Measurements from ENCODE around the gene PIK3C3. TPM values are rescaled to one million over a fixed set of nuclear protein-coding genes. Genes with fewer than 3 reads are reported as not detected.

Gene PIK3C3
- 74.6 TPM for total RNA-seq

GRCh38 chr18:41954827-41955613, at the start of gene PIK3C3:
Gene PIK3C3, plus strand, starts transcription at chr18:41955234. Its CDS starts 58 bp downstream, at chr18:41955292.
- FAIRE-seq (peak; percentile 98), DNase-seq (ENCODE audit: low spot score in 2 of 2) (peak; percentile 72 to 84)

DNA sequence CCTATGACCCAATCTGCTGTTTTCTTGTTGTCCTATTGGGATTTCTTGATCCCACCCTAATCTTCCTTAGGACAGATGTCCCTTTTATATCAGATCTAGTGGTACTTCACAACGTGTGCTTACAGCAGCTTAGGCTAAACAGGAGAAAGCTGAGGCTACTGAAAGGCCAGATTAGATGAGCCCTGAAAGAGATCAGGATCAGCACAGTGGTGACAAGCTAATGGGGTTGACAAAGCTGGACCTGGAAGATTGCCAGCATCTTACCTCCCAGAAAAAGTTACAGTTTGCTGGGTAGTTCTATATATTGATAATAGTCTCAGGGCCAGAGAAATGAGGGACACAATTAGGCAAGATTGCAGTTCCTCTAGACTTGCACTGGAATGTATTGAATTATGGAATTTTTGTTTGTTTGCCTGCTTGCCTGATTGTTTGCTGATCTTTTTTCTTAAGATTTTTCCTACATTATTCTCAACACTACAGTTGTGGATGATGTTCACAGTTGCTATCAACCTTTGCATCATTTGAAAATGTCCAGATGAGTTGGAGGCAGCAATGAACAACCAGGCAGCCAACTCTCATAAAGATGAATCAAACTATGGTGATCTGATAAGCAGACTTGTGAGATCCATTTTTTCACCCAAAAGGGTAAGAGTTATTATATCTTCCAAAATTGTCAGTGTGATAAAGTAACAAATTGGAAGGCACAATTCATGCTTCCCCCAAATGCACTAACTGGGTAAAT, 49.1 kb upstream of the PIK3C3 start:
- FAIRE-seq, result no peak
- DNase-seq (ENCODE audit: low spot score in 2 of 2), result no peak

DNA sequence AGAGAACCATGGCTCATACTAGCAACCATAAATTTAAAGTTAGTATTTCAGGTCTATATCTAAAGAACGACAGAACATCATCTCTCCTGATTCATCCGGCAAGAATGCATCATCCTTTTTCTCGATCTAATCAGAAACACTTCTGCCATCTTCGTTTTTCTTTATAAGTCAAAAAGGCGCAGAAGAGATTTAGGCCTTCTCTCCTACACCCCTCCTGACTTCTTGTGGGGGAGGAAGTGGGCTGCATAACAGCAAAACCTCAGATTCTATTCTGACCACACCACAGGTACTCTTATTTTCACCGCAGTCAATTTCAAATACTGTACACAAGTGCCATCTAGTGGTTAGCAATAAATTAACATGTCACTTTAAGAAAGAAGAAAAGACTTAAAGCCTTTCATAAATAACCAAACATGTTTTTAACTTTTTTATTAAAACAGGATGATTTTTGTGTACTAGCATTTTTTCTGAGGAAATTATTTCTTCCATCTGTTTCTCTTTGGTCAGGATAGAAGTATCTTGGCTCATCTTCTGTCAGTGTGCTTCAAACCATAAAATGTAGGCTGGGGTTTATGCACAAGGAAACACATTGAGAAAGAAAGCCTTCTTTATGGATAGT, 48.4 kb upstream of the PIK3C3 start:
- peak; percentile 88 for FAIRE-seq

GRCh38 chr18:41917181-41917580, 37.9 kb upstream of the PIK3C3 start:
- FAIRE-seq, result no peak
- no peak for DNase-seq (ENCODE audit: low spot score in 2 of 2)

More for the DNA sequence above, 48.4 kb upstream of the PIK3C3 start:
- DNase-seq (ENCODE audit: low spot score in 2 of 2), result peak in 1 of 2 donors; percentile 31

- no peak for DNase-seq (ENCODE audit: low spot score in 2 of 2)
- FAIRE-seq, result no peak
These were observed 33.3 kb upstream of the PIK3C3 start for GRCh38 chr18:41921770-41922169.

DNA sequence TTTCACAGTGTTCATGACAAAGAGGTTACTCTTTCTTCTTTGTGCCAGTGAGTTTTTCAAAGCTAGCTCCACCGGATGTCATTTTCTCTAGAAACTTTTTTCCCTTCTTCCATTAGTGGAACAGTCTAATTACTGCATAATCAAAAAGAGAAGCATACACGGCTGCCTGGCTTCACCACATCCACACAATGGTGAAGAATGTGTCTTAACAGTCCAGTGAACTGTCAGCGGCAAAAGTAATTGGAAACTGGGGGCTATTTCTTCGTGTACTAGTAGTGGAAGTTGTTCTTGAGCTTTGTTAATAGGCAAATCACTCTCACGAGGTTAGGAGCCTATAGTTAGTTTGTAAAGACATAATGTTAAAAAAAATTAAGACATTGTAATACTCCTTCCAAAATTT, 32.9 kb upstream of the PIK3C3 start:
- no peak for FAIRE-seq
- DNase-seq (ENCODE audit: low spot score in 2 of 2), result no peak

DNA sequence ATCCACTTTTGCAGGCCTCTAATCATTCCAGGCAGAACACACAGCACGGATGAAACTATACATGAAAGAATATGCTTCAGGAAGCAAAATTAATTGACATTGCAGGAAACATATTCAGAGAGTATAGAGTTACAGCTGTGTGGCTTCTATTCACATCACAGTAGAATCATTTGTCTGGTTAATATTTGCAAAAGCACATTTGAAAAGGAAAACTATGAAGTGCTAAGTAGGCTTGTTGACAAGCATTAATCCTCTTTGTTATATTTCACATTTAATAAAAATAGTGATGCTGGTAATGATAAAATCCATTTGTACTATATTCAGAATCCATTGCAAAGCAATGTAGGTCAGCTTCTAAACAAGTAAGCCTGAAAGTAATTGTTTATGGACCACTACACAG, 32.2 kb upstream of the PIK3C3 start:
- DNase-seq (ENCODE audit: low spot score in 2 of 2) (no peak), FAIRE-seq (no peak)

- no peak for FAIRE-seq
These were observed 31.6 kb upstream of the PIK3C3 start for GRCh38 chr18:41923446-41923845.

DNA sequence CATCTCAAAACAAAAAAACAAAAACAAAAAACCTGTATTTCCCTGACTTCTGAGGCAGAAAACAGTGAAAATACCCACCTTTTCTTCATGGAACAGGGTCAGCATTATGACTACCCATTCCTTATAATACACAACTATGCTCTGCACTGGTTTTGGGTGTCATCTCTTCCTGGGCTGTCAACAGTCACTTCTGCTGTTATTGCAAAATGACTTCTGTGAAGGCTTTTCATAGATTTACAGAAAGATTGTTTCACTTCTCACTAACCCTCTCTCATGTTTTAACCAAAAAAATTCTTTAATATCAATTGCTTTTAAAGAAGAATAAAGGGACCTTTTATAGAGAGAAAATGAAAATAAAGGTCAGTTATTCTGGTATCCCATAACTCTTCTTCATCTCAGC, 26.5 kb upstream of the PIK3C3 start:
- DNase-seq (ENCODE audit: low spot score in 2 of 2) (no peak), FAIRE-seq (no peak)

More at GRCh38 chr18:41923446-41923845, 31.6 kb upstream of the PIK3C3 start:
- DNase-seq (ENCODE audit: low spot score in 2 of 2), result no peak

- no peak for FAIRE-seq
- DNase-seq (ENCODE audit: low spot score in 2 of 2), result no peak
These were observed 22.1 kb upstream of the PIK3C3 start for GRCh38 chr18:41932899-41933298.

- FAIRE-seq (no peak), DNase-seq (ENCODE audit: low spot score in 2 of 2) (no peak)
These were observed 21.3 kb upstream of the PIK3C3 start for GRCh38 chr18:41933778-41934177.

- no peak for FAIRE-seq
These were observed 18.4 kb upstream of the PIK3C3 start for GRCh38 chr18:41936471-41937134.

DNA sequence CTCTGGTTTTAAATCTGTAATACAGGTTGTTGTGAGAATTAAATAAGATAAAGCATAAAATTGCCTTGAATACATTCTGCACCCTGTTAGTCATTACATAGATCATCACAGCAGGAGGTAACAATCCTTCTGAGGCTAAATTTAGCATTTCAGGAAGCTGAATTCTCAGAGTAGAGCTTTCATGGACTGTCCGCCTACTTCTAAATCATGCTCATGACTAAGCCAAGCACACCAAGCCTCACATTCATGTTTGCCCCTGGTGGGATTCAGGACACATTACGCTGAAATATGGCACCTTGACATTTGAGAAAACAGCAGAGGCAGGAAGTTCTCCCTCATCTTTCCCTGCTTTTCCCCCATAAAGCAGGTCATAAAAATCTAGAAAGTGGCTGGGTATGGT, 16.6 kb upstream of the PIK3C3 start:
- no peak for DNase-seq (ENCODE audit: low spot score in 2 of 2)

More at GRCh38 chr18:41936471-41937134, 18.4 kb upstream of the PIK3C3 start:
- no peak for DNase-seq (ENCODE audit: low spot score in 2 of 2)

GRCh38 chr18:41939326-41939725, 15.7 kb upstream of the PIK3C3 start:
- DNase-seq (ENCODE audit: low spot score in 2 of 2), result no peak
- FAIRE-seq, result no peak

More for the DNA sequence above, 16.6 kb upstream of the PIK3C3 start:
- FAIRE-seq, result no peak

DNA sequence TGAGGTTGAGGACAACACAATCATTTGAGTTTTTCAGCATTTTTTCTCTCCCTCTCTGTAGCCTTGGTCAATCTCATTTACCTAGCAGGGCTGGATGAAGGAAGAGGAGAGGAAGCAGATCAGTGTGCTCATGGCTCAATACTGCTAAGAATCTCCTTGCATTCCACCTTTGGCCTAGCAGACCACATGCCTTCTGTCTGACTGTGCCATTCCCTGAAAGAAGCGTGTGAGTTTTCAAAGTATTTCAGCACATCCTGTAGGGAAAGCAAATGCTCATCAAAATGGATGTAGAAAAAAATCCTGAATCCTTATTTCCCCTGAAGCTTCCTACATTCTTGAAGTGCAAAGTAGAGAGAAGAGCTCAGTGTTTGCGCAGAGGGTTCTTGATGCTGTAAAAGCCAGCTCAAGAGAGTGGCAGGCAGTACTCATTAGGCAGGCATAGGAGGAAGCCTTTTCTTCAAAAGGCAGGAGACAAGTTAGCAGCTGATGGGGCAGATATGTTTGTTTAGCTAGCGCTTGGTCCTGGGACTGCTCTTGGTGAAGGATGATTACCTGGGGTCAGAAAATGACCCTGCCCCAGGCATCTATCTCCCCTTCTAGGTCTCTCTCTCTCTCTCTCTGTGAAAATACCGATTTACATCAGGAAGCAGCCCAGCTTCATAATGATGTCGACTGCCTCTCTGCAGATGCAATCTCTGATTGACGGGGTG, 14.4 kb upstream of the PIK3C3 start:
- FAIRE-seq, result no peak
- no peak for DNase-seq (ENCODE audit: low spot score in 2 of 2)

GRCh38 chr18:41942254-41942653, 12.8 kb upstream of the PIK3C3 start:
- no peak for FAIRE-seq

GRCh38 chr18:41948544-41949110, 6.4 kb upstream of the PIK3C3 start:
- FAIRE-seq (no peak), DNase-seq (ENCODE audit: low spot score in 2 of 2) (no peak)

More at GRCh38 chr18:41942254-41942653, 12.8 kb upstream of the PIK3C3 start:
- DNase-seq (ENCODE audit: low spot score in 2 of 2), result no peak

DNA sequence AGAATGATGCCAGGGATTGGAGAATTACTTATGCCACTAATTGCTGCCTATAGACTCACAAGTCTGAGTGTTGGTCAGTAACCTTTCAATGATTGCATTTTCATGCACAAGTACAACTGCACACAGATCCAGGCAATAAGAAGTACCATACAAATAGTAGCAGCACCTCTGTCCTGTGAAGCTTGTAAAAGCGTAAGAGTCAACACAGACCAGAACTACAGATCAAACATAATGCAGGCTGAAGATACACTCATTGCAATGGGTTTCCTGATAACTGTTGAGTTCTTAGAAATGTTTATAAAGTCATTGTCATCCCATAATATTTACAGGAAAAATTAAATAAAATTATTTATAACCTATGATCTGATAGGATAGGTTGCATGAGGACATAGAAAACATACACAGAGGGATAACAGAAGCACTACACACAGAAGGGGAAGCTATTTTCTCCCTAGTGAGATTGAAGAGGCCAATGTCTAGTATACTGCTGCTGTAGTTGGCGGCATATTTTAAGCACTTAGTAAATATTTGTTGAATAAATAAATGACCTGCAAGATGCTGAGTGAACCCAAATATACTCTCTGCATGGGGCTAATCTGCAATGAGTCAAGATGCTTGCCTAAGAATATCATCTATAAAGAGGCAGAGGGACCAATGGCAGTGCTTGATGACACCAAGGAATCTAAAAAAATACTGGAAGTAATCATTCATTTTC, 5.7 kb upstream of the PIK3C3 start:
- DNase-seq (ENCODE audit: low spot score in 2 of 2), result no peak
- no peak for FAIRE-seq

DNA sequence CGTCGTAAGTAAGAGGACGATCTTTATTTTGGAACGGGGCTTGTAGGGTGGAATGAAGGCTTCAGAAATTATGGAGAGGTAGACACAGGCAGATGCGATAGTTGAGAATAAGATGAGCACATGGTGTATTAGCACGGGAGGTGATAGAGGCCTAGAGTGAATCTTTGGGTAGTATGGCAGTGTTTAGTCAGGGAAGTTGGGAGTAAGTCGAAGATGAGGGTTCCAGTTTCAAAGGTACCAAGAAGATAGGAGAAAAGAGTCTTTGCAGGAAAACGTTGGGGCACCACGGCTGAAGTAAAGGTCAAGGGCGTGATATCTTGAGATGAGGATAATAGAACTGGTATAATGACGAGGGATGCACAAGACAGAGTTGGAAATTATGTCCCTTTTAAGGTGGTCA, 654 bp downstream of the PIK3C3 start:
- DNase-seq (ENCODE audit: low spot score in 2 of 2) (no peak), FAIRE-seq (no peak)

Measured in frontal cortex (tissue), 4 donors.